Sigmoid colon (tissue), 3 donors: ENCODE results near the gene SYNPO.

Source experiments
- POLR2A ChIP-seq, 2 donors: fragments of 450-650 bp; IDR thresholded peaks; one replicate each; pipeline ENCODE4 v1.6.1; 2016; ENCODE audit warnings: antibody characterized with exemption in 2 of 2, mild to moderate bottlenecking in 2 of 2, moderate library complexity in 2 of 2
- TF ChIP-seq, protein P1 (sequence below), 4 experiments: fragments of 450-650 bp in 3 of 4; fragments of 200-600 bp in 1 of 4; IDR thresholded peaks; one replicate each; pipeline ENCODE4 v1.5.1; 2016 to 2019; ENCODE audit warnings: antibody characterized with exemption in 4 of 4, mild to moderate bottlenecking in 3 of 4, moderate library complexity in 2 of 4

DNA sequence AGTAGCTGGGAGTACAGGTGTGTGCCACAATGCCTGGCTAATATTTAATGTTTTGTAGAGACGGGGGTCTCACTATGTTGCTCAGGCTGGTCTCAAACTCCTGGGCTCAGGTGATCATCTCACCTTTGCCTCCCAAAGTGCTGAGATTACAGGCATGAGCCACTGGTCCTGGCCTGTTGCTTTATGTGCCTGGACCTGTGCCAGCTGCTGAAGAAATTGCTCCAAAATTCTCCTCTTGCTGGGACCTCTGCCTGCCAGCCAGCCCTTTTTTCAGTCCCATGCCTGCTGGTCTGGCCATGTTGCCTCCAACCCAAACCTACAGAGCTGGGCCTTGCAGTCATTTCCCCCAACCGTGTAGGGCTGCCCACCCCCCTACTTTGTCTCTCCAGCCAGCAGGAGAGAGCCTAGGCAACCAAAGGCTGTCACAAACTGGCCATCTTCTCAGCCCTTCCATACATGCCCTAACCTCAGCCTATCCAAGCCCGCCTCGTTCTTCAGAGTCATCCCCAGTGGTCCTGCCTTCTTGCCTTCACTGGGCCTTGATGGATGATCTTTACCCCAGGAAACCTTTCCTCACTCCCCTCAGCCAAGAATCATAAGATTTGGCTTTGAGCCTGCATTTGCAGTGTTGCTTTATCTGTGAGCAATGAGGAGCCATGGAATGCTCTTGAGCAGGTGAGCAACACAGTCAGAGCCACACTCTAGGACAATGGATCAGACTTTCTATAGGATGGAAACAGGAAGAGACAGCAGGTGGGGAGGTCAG lies 27.4 kb upstream of the SYNPO start:
- TF ChIP-seq POLR2A (IDR thresholded peaks at IDR 0.05): no peak
- TF ChIP-seq, protein P1, sequence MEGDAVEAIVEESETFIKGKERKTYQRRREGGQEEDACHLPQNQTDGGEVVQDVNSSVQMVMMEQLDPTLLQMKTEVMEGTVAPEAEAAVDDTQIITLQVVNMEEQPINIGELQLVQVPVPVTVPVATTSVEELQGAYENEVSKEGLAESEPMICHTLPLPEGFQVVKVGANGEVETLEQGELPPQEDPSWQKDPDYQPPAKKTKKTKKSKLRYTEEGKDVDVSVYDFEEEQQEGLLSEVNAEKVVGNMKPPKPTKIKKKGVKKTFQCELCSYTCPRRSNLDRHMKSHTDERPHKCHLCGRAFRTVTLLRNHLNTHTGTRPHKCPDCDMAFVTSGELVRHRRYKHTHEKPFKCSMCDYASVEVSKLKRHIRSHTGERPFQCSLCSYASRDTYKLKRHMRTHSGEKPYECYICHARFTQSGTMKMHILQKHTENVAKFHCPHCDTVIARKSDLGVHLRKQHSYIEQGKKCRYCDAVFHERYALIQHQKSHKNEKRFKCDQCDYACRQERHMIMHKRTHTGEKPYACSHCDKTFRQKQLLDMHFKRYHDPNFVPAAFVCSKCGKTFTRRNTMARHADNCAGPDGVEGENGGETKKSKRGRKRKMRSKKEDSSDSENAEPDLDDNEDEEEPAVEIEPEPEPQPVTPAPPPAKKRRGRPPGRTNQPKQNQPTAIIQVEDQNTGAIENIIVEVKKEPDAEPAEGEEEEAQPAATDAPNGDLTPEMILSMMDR (IDR thresholded peaks at IDR 0.05): no peak
